HT1080 (cell line): ENCODE results near the gene MARCHF3. TPM values are rescaled to one million over a fixed set of nuclear protein-coding genes. Genes with fewer than 3 reads are reported as not detected.
"Not testable (repeated sequence)": the region's sequence is repeated elsewhere in the genome, so short reads cannot be mapped to it uniquely, and the experiment has no call there.

Source experiments
- DNase-seq: peaks from one replicate; pipeline ENCODE4 v3.0.0-alpha.2; 2015; ENCODE audit warnings: low read depth
- total RNA-seq: library from RNA; depleted of rRNA; stranded (reverse); fragments of >200 nt; shearing (Covaris generic); gene quantifications from 2 replicates; pipeline ENCODE4 v1.2.3, GENCODE V29; 2014

MARCHF3 gene
- total RNA-seq, 1 experiment from 2014 or later: 9.9 TPM

- no peak for DNase-seq
These were observed 181.2 kb downstream of the MARCHF3 start for GRCh38 chr5:126849101-126849678.

- DNase-seq: no peak
These were observed 182.1 kb downstream of the MARCHF3 start for GRCh38 chr5:126848253-126848652.

DNA sequence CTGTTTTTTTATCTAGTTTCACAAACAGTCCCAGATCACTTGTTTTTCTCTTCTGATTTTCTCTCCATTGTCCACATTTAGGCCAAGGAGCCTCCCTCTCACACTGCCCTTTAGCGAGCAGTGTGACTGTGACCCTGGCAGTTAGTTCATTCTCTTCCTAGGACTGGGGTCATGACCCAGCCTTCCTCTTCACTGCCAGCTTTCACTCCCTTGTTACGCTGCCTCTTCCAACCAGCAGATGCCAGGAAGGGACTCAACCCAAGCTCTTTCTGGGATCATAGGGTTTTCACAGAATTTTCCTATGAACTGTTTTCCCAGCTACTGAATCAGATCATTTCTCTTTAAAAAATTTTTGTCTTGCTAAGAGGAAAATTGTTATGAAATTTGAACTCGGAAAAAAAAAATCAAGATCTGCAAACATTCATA, 182.5 kb downstream of the MARCHF3 start:
- DNase-seq: no peak

DNA sequence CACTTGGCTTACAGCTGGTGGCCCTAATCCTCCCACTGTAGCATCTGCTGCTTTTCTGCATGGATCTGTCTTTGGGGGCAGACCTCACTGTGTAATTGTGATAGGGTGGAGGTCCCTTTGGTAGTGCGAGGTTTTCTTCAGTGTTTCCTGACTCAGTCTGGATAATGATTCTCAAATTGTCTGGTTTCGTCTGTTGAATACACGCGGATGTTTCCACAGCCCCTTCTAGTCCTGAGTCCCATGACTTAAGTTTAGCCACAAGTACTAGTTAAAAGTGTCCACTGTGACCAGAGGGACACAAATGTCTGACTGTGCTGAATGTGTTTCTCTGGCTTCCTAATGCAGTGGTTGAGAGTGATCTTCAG, 182.9 kb downstream of the MARCHF3 start:
- DNase-seq: no peak

DNA sequence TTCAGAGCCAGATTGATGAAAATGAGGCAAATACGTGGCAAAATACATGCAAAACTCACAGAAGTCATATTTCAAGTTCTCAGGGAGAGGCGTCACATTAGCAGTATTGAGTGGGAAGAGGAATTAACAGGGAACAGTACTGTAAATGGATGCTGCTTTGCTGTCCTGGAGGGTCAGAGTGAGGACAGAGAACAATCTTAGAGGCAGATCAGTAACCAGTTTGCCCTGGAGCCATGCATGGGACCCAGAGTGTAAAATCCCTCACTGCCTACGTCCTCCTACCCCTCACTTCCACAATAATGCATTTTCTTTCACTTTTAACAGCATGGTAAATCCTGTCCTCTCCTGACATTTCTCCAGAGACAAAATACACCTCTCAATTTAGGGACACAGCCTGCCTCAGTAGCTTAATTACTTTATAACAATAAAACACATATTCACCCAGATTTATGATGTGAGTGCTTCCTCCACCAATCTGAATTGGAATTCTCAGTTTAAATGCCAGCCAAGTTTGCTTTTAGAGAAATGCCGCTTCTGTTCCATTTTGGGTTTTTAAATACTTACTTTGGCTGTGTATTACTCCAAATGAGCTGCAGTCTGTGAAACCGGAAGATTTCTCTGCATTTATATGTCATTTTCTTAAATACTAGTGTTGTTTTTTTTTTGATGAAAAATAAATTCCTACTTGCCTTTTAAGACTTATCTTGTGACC, 183.5 kb downstream of the MARCHF3 start:
- no peak for DNase-seq

DNA sequence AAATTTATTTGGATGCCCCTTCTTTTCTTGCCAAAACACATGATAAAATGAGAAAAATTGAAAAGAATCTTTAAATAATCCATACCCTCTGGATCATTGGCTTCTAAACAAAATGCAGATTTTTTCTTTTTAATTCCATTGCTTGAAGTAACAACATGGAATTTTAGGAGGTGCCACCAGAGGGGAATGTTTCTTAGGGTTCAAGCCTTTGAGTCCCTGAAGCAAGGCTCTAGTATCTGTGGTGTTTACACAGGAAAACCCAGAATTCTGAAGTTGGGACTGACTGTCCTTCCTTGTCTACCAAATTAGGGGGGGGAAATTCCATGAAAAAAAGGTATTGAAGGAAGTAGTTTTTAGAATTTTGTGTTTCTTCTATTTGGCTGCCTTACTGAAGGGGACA, 184.0 kb downstream of the MARCHF3 start:
- DNase-seq: no peak

DNA sequence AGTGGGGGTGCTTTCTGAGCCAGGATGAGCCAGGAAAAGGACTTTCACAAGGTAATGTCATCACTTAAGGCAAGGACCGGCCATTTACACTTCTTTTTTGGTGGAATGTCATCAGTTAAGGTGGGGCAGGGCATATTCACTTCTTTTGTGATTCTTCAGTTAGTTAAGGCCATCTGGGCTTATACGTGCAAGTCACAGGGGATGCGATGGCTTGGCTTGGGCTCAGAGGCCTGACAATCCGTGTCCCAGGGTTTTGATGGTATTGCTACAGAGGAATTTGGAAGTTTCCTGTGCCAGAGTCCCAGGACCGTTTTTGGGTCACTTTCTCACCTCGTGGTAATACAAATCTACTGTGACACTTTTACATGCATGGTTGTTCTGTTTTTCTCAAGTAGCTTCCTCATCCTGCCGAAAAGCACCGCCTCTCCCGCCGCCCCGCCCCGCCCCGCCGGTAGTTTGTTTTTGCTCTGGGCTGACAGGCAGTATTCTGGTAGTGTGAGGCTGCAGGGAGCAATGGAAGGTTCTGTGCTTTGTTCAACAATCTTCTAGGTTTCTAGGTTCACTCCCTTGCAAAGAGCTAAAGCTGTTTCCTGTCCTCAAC, 184.8 kb downstream of the MARCHF3 start:
- not testable (repeated sequence) for DNase-seq

DNA sequence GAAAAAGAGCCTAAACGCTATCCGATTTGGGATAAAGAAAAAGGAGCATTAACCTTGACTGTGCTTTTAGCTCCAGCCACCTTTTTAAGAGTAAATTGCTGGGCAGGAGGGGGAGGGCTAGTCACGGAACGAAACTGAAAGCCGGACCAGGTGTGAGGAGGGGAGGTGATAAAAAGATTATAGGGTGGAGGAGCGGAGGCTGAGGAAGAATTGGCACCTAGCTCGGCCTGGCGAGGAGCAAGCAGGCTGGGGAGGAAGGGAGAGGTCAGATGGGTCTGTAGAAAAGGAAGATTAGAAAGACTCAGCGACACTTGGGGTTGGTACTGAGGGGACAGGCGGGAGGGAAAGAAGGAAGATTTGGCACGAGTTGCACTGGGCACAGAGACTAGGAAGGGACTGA, 187.0 kb downstream of the MARCHF3 start:
- not testable (repeated sequence) for DNase-seq

GRCh38 chr5:126839407-126839806, 191.0 kb downstream of the MARCHF3 start:
- DNase-seq: not testable (repeated sequence)

- DNase-seq: no peak
These were observed 192.3 kb downstream of the MARCHF3 start for GRCh38 chr5:126837906-126838539.

GRCh38 chr5:126837242-126837641, 193.1 kb downstream of the MARCHF3 start:
- no peak for DNase-seq

- no peak for DNase-seq
These were observed 193.6 kb downstream of the MARCHF3 start for GRCh38 chr5:126836778-126837177.

- no peak for DNase-seq
These were observed 199.2 kb downstream of the MARCHF3 start for GRCh38 chr5:126831156-126831555.

DNA sequence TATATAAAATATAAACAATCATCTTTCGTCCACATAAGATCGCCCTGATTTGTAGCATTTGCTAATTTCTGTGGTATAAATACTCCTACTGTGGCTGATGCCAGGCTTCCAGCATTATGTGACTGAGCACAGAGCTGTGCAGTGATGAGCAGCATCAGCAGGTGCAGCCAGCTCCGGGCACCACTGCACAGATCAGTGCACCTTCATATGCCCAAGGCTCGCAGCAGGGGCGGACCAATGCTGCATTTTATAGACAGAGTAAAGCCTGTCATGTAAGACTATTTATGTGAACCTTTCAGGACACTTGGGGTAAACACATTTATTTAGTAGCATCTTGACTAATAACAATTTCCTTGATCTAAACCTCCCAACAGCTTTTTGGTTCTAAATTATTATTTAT, 200.3 kb downstream of the MARCHF3 start:
- no peak for DNase-seq

DNA sequence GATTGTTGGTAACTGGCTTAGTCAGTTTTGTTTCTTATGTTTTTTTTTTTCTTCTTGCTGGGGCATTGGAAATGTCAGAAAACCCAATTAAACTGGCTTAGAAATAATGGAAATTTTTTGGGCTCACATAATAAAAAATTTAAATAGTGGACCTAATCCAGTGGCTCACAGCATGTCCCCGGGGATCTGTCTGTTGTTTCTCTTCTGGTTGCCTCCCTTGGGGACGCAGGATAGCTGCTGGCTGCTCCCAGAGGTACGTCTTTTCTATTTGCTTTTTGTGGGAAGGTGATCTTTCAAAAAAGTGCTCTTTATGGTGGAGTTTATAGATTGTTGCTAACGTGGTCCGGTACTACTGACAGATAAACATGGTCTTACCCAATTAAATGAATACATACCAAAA, 201.3 kb downstream of the MARCHF3 start:
- no peak for DNase-seq

- no peak for DNase-seq
These were observed 203.6 kb downstream of the MARCHF3 start for GRCh38 chr5:126826619-126827215.

- DNase-seq: no peak
These were observed 211.1 kb downstream of the MARCHF3 start for GRCh38 chr5:126819253-126819652.

DNA sequence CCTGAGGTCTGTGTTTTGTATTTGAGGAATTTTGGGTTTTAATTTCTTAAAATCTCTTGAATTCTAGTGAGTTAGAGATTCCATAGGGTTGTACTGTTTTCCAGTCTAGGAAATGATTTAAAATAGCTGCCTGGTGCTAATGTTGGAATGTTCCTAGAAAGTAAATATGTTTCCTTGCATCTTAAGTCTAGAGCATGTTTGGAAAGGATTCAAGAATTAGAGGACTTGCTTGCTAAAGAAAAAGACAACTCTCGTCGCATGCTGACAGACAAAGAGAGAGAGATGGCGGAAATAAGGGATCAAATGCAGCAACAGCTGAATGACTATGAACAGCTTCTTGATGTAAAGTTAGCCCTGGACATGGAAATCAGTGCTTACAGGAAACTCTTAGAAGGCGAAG, 211.6 kb downstream of the MARCHF3 start:
- no peak for DNase-seq
